GM18526 (cell line): ENCODE measurements around the gene CDH2.

ENCODE experiments used
- POLR2A ChIP-seq: IDR thresholded peaks from 3 replicates; pipeline ENCODE4 v1.6.1; 2011; ENCODE audit not compliant: insufficient read length; ENCODE audit errors: extremely low read depth

Gene CDH2

GRCh38 chr18:27921904-27922751 lies 254.8 kb downstream of the CDH2 start:
- no peak for TF ChIP-seq POLR2A

- no peak for TF ChIP-seq POLR2A
Measured at GRCh38 chr18:27921392-27921791, 255.5 kb downstream of the CDH2 start.

- TF ChIP-seq POLR2A = no peak
Measured at GRCh38 chr18:27920836-27921235, 256.1 kb downstream of the CDH2 start.

- no peak for TF ChIP-seq POLR2A
Measured at GRCh38 chr18:27903906-27904305, 273.0 kb downstream of the CDH2 start.

- no peak for TF ChIP-seq POLR2A
Measured at GRCh38 chr18:27901424-27902226, 275.3 kb downstream of the CDH2 start.
